Astrocyte (in vitro differentiated cells and primary cell): ENCODE data around the gene ZNF486. TPM values are rescaled to one million over a fixed set of nuclear protein-coding genes. Genes with fewer than 3 reads are reported as not detected.
"Not testable (repeated sequence)": the region's sequence is repeated elsewhere in the genome, so short reads cannot be mapped to it uniquely, and the experiment has no call there.

Source experiments
- DNase-seq: peaks from one replicate; pipeline ENCODE4 v3.0.0-alpha.2; 2010; ENCODE audit warnings: low read depth
- FAIRE-seq: peaks from 2 replicates; lab custom pipeline; 2011; peaks lifted over from hg19 to GRCh38; lab: Jason Lieb, UNC
- H2AFZ ChIP-seq: 2 replicates; pipeline ENCODE4 v1.6.0; 2012; ENCODE audit warnings: low read depth, low read length, inconsistent platforms
- H3K27ac ChIP-seq: 2 replicates; pipeline ENCODE4 v1.5.1; 2011; ENCODE audit warnings: low read depth, low read length, inconsistent platforms
- H3K27me3 ChIP-seq: 2 replicates; pipeline ENCODE4 v1.6.0; 2011; ENCODE audit warnings: low read length, inconsistent platforms; ENCODE audit not compliant: insufficient read depth
- H3K36me3 ChIP-seq: 2 replicates; pipeline ENCODE4 v1.5.1; 2011; ENCODE audit warnings: low read length, inconsistent platforms; ENCODE audit not compliant: insufficient read depth
- H3K4me1 ChIP-seq: 2 replicates; pipeline ENCODE4 v1.5.1; 2011; ENCODE audit warnings: low read length, inconsistent platforms; ENCODE audit not compliant: insufficient read depth
- H3K4me2 ChIP-seq: 2 replicates; pipeline ENCODE4 v1.6.0; 2012; ENCODE audit warnings: low read length, inconsistent platforms
- H3K4me3 ChIP-seq: 2 replicates; pipeline ENCODE4 v1.5.1; 2011; ENCODE audit warnings: low read depth, mild to moderate bottlenecking, low read length, inconsistent platforms; ENCODE audit not compliant: insufficient read depth
- H3K79me2 ChIP-seq: 2 replicates; pipeline ENCODE4 v1.6.0; 2012; ENCODE audit warnings: mild to moderate bottlenecking, low read length, inconsistent platforms; ENCODE audit not compliant: insufficient read depth
- H3K9ac ChIP-seq: 2 replicates; pipeline ENCODE4 v1.6.0; 2012; ENCODE audit warnings: mild to moderate bottlenecking, low read length, inconsistent platforms
- H3K9me3 ChIP-seq: 2 replicates; pipeline ENCODE4 v1.5.1; 2012; ENCODE audit warnings: low read depth, mild to moderate bottlenecking, low read length, inconsistent platforms; ENCODE audit not compliant: insufficient read depth
- H4K20me1 ChIP-seq: 2 replicates; pipeline ENCODE4 v1.6.0; 2012; ENCODE audit warnings: low read length, inconsistent platforms; ENCODE audit not compliant: insufficient read depth
- H3K27ac Mint-ChIP-seq: one replicate; pipeline ENCODE4 v1.8.0; 2021; ENCODE audit warnings: mild to moderate bottlenecking, mixed read lengths; ENCODE audit not compliant: unreplicated experiment
- H3K27me3 Mint-ChIP-seq: one replicate; pipeline ENCODE4 v1.8.0; 2021; ENCODE audit warnings: low read depth, mixed read lengths; ENCODE audit not compliant: unreplicated experiment
- H3K36me3 Mint-ChIP-seq: one replicate; pipeline ENCODE4 v1.8.0; 2021; ENCODE audit warnings: low read depth, mixed read lengths; ENCODE audit not compliant: unreplicated experiment
- H3K4me1 Mint-ChIP-seq: one replicate; pipeline ENCODE4 v1.8.0; 2021; ENCODE audit warnings: low read depth, mixed read lengths; ENCODE audit not compliant: unreplicated experiment
- H3K4me3 Mint-ChIP-seq: one replicate; pipeline ENCODE4 v1.8.0; 2021; ENCODE audit warnings: mild to moderate bottlenecking, moderate library complexity, mixed read lengths; ENCODE audit not compliant: unreplicated experiment
- H3K9me3 Mint-ChIP-seq: one replicate; pipeline ENCODE4 v1.8.0; 2021; ENCODE audit warnings: mild to moderate bottlenecking, mixed read lengths; ENCODE audit not compliant: unreplicated experiment
- EZH2 ChIP-seq: IDR thresholded peaks from 2 replicates; pipeline ENCODE4 v1.6.1; 2012; ENCODE audit warnings: mild to moderate bottlenecking, low read length, inconsistent platforms; ENCODE audit not compliant: insufficient read depth
- total RNA-seq: library from RNA; stranded (reverse); gene quantifications from 2 replicates; pipeline ENCODE4 v1.2.1, GENCODE V29; 2021
- TF ChIP-seq, protein P1 (sequence below): IDR thresholded peaks from 2 replicates; pipeline ENCODE4 v1.5.1; 2011; ENCODE audit warnings: low read depth, mild to moderate bottlenecking, inconsistent platforms, low read length, moderate library complexity; ENCODE audit not compliant: insufficient read depth

The ZNF486 gene
- total RNA-seq, 1 donor from 2014 or later, result 7.0 TPM

DNA sequence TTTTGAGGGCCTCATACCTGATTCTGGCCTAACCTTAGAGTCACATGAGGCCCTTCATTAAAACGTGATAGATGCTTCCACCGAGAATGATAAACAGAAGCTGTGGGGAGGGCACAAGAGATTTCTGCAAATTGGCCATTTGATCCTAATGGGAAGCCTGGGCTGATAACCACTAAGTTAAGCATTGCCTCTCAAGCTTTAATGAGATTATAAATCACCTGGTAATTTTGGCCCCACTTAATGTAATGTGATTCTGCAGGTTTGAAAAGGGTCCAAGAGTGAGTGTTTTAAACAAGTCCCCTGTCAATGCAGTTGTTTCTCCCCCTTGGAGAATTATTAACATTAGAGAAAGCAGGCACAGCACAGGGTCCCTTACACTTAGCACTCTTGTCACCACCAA, 42.0 kb downstream of the ZNF486 start:
- Mint-ChIP-seq H3K27ac (no peak overlapping the region), H3K4me3 (no peak overlapping the region), H3K36me3 (peaks cover 5% of the 10 kb centered on the region), H3K9me3 (peaks cover 6% of the 10 kb centered on the region), H3K27me3 (no peaks in the 10 kb centered on the region), H3K4me1 (no peaks in the 10 kb centered on the region)
- H4K20me1 ChIP-seq, result no peaks in the 10 kb centered on the region
- FAIRE-seq (no peak), DNase-seq (no peak)
- H3K27ac ChIP-seq, result no peak overlapping the region
- no peaks in the 10 kb centered on the region for H3K27me3 ChIP-seq
- no peaks in the 10 kb centered on the region for H3K9me3 ChIP-seq
- H3K79me2 ChIP-seq, result no peaks in the 10 kb centered on the region
- no peaks in the 10 kb centered on the region for H3K4me1 ChIP-seq
- TF ChIP-seq EZH2, result no peak
- TF ChIP-seq, protein P1, sequence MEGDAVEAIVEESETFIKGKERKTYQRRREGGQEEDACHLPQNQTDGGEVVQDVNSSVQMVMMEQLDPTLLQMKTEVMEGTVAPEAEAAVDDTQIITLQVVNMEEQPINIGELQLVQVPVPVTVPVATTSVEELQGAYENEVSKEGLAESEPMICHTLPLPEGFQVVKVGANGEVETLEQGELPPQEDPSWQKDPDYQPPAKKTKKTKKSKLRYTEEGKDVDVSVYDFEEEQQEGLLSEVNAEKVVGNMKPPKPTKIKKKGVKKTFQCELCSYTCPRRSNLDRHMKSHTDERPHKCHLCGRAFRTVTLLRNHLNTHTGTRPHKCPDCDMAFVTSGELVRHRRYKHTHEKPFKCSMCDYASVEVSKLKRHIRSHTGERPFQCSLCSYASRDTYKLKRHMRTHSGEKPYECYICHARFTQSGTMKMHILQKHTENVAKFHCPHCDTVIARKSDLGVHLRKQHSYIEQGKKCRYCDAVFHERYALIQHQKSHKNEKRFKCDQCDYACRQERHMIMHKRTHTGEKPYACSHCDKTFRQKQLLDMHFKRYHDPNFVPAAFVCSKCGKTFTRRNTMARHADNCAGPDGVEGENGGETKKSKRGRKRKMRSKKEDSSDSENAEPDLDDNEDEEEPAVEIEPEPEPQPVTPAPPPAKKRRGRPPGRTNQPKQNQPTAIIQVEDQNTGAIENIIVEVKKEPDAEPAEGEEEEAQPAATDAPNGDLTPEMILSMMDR, result no peak
- H3K4me2 ChIP-seq, result no peak overlapping the region
- H3K9ac ChIP-seq, result no peak overlapping the region
- no peaks in the 10 kb centered on the region for H3K36me3 ChIP-seq
- H2AFZ ChIP-seq, result no peak overlapping the region
- H3K4me3 ChIP-seq, result no peak overlapping the region

DNA sequence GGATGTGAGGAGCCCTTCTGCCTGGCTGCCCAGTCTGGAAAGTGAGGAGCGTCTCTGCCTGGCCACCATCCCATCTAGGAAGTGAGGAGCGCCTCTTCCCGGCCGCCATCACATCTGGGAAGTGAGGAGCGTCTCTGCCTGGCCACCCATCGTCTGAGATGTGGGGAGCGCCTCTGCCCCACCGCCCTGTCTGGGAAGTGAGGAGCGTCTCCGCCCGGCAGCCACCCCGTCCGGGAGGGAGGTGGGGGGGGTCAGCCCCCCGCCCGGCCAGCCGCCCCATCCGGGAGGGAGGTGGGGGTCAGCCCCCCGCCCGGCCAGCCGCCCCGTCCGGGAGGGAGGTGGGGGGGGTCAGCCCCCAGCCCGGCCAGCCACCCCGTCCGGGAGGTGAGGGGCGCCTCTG, 47.4 kb downstream of the ZNF486 start:
- H3K4me3 ChIP-seq, DNase-seq, FAIRE-seq, H3K27ac Mint-ChIP-seq, H3K4me3 Mint-ChIP-seq, H3K9ac ChIP-seq, H3K9me3 Mint-ChIP-seq, H4K20me1 ChIP-seq, H3K36me3 ChIP-seq, H3K4me1 ChIP-seq, H3K36me3 Mint-ChIP-seq, H3K27me3 Mint-ChIP-seq, H3K4me2 ChIP-seq, H3K9me3 ChIP-seq, H3K27me3 ChIP-seq, H3K27ac ChIP-seq, H2AFZ ChIP-seq, H3K4me1 Mint-ChIP-seq, H3K79me2 ChIP-seq: not testable (repeated sequence)

DNA sequence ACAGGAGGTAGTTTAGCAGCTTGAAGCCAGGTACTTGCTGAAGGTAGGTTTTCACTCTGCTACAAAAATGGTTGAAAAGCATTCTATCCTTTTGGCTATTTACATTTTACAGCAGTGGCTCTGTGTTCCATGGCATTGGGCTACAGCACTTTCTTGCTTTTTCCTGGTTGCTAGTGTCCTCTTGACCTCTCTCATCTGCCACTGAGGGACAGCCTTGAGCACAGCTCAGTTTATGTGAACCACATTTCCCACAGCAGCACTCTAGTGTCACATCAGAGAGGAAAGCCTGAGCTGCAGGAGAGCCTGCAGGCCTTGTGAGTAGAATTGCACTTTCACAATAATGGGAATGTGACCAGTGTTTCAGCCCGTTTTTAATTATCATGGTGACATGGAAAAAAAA, 54.6 kb downstream of the ZNF486 start:
- not testable (repeated sequence) for H3K9ac ChIP-seq, H3K36me3 ChIP-seq, H3K9me3 ChIP-seq, H3K4me1 ChIP-seq, H3K27ac ChIP-seq, H3K4me1 Mint-ChIP-seq, H3K27me3 Mint-ChIP-seq, H3K4me2 ChIP-seq, DNase-seq, H3K9me3 Mint-ChIP-seq, H2AFZ ChIP-seq, H3K4me3 ChIP-seq, H4K20me1 ChIP-seq, H3K27me3 ChIP-seq, H3K27ac Mint-ChIP-seq, FAIRE-seq, H3K4me3 Mint-ChIP-seq, H3K36me3 Mint-ChIP-seq, H3K79me2 ChIP-seq

DNA sequence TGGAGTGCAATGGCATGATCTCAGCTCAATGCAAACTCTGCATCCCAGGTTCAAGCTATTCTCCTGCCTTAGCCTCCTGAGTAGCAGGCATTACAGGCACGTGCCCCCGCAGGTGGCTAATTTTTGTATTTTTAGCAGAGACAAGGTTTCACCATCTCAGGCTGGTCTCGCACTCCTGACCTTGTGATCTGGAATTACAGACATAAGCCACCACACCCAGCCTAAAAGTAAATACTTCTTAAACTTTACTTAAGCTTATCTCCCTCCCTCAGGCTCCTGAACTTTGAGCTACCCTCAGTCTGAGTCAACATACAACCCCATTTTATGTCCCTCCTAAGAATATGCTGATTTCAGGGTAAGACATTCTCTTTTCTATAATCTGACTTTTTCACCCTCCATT, 66.1 kb downstream of the ZNF486 start:
- Histone ChIP-seq H3K4me3 (no peak overlapping the region), H4K20me1 (no peaks in the 10 kb centered on the region), H3K9me3 (no peaks in the 10 kb centered on the region), H3K4me2 (no peak overlapping the region), H3K4me1 (no peaks in the 10 kb centered on the region), H3K27ac (no peak overlapping the region), H3K79me2 (peaks cover 8% of the 10 kb centered on the region), H3K9ac (no peak overlapping the region), H3K36me3 (no peaks in the 10 kb centered on the region), H2AFZ (no peak overlapping the region), H3K27me3 (no peaks in the 10 kb centered on the region)
- FAIRE-seq (no peak), DNase-seq (no peak)
- Mint-ChIP-seq H3K36me3 (peaks cover 12% of the 10 kb centered on the region), H3K27ac (no peak overlapping the region), H3K4me1 (no peaks in the 10 kb centered on the region), H3K27me3 (no peaks in the 10 kb centered on the region), H3K4me3 (no peak overlapping the region), H3K9me3 (peaks cover 17% of the 10 kb centered on the region)
- TF ChIP-seq, protein P1, result no peak
- no peak for TF ChIP-seq EZH2
